Stromal cell of bone marrow (primary cell): Measurements from ENCODE around the gene ACKR2.
"Not testable (repeated sequence)": the region's sequence is repeated elsewhere in the genome, so short reads cannot be mapped to it uniquely, and the experiment has no call there.

Experiments used
- DNase-seq: peaks from one replicate; pipeline ENCODE4 v3.0.0-alpha.2; 2012; ENCODE audit warnings: low read depth

The ACKR2 gene

DNA sequence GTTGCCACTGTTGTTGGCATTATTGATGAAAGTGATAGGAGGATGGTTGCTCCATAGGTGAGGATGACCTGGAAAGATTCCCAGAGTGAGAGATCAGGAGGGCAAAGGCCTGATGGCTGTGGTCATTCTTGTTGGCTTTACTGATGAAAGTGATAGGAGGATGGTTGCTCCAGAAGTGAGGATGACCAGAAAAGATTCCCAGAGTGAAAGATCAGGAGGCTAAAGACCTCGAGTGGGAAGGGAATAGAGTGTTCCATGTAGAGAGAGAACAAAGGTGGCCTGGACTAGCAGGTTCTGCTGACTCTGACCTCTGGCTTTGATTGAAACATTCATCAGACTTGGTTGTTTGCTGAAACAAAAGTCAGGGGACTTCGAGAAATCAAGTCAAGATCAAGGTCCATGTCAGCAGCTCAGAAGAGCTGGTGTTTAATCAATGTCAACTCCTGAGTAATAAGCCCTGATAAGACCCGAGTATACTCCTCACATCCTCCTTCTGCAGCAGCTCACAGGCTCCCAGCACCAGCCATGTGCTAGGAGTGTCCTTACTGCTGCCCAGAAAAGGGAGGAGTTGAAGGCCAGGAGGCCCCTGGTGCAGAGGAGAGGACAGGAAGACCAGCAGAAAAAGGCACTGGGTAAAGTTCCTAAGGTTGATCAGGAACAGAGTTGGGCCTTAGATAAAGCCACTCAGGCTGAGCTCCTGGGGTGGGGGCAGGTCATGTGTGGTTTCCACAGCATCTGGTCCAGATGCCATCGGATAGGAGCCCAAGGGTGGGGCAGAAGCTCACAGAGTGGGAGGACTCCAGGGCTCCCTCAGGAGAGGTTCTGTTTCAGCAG lies 46.5 kb downstream of the ACKR2 start:
- no peak for DNase-seq

DNA sequence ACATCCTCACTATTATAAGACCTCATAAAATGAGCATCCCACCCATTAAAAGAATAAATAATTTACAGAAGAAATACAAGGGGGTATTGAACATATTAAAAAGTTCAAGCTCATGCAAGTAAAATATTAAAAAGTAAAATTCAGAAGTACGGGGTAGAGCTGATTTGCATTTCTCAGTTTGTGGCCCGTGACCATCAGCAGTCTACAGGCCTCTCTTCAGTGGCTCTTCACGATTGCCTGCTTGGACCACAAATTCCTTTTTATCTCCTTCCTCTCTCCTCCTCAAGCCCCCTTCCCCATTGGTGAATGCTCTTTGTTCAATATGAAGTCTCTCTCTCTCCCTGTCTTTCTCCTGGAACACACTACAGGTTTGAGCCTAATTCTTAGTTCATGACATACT lies 47.3 kb downstream of the ACKR2 start:
- no peak for DNase-seq

DNA sequence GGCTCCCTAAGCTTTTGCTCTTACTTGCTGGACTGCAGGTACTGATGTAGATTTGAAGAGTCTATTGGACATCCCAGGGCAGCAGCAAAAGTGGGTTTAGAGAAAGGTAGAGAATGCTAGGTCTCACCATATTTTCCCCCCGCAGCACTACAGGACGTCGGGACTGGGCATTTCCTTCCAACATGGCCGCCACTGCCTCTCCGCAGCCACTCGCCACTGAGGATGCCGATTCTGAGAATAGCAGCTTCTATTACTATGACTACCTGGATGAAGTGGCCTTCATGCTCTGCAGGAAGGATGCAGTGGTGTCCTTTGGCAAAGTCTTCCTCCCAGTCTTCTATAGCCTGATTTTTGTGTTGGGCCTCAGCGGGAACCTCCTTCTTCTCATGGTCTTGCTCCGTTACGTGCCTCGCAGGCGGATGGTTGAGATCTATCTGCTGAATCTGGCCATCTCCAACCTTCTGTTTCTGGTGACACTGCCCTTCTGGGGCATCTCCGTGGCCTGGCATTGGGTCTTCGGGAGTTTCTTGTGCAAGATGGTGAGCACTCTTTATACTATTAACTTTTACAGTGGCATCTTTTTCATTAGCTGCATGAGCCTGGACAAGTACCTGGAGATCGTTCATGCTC lies 55.2 kb downstream of the ACKR2 start:
- DNase-seq = no peak

DNA sequence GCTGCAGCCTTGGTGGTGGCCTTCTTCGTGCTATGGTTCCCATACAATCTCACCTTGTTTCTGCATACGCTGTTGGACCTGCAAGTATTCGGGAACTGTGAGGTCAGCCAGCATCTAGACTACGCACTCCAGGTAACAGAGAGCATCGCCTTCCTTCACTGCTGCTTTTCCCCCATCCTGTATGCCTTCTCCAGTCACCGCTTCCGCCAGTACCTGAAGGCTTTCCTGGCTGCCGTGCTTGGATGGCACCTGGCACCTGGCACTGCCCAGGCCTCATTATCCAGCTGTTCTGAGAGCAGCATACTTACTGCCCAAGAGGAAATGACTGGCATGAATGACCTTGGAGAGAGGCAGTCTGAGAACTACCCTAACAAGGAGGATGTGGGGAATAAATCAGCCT lies 56.0 kb downstream of the ACKR2 start:
- DNase-seq = no peak

DNA sequence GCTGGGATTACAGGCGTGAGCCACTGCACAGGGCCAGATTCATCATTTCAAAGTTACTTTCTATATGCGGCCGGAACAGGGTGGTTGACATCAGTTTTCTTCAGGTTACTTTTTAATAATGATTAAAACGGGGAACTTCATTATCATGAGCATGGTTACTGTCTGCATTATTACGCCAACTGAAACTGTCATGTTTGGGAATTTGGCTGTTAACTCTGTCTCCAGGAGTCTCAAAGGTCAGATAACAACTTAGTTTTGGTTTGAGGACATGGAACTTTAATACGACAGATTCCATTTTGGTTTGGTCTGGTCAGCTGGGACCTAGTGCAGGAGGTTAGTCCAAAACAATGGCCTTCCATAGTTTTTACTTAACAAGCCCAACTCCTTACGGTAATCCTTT lies 57.9 kb downstream of the ACKR2 start:
- no peak for DNase-seq

DNA sequence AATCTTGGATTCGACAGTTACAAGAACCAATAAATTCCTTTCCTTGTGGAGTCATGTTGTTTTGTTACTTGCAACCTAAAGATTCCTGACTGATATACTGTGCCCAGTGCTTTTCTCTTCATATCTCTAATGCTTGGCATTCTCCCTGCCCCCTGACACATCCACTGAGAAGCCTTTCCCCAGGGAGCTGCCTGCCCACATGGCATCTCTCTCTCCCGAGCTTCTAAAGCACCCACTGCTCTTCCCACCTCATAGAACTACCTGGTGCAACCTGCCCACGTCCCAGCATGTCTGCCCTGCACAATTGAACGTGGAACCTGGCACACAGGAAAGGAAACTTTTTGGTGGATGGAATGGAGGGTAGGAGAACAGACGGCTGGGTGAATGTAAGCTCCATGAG lies 59.6 kb downstream of the ACKR2 start:
- no peak for DNase-seq

DNA sequence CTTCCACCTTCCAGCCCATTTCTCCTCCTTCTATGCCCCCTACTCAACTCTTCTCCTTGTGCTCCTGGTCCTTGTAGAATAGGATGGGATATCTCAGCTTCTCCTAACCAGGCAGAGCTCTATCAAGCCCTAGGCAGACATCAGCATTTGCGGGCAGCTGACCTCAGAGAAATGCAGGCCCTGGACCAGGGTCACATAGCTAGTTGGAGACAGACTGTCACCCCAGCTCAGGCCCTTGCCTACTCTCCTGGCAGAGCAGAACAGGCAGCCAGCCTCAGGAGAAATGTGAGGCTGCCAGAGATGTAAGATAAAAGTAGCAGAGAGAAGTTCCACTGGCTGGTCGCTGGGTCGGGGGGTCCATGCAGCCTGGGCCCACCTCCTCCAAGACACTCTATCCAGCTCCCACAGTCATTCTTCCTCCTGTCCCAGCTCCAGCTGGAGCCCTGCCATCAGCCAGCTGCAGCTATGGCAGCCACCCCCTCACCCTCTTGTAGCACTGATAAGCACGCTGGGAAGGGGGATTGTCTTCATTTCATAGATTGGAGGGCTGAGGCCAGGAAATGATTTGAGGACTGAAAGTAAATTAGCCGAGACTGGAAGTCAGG lies 62.4 kb downstream of the ACKR2 start:
- DNase-seq = no peak

DNA sequence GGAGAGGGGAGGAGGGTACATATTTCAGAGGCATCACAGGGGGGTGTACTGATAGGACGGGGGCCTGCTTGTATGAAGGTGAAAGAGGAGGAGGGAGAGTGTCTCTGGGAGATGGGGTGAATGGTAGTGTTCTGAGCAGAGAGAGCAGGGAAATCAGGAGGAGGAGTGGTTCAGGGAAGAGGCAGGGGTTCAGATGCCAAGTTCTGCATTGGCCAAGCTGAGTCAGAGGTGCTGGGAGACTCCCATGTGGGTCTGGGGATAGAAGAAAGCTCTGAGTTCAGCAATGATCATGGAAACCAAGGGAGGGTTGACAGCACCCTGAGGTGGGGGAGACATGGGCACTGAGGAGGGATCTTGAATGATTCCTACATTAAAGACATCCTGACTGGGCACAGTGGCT lies 63.5 kb downstream of the ACKR2 start:
- peak; percentile 4 for DNase-seq

DNA sequence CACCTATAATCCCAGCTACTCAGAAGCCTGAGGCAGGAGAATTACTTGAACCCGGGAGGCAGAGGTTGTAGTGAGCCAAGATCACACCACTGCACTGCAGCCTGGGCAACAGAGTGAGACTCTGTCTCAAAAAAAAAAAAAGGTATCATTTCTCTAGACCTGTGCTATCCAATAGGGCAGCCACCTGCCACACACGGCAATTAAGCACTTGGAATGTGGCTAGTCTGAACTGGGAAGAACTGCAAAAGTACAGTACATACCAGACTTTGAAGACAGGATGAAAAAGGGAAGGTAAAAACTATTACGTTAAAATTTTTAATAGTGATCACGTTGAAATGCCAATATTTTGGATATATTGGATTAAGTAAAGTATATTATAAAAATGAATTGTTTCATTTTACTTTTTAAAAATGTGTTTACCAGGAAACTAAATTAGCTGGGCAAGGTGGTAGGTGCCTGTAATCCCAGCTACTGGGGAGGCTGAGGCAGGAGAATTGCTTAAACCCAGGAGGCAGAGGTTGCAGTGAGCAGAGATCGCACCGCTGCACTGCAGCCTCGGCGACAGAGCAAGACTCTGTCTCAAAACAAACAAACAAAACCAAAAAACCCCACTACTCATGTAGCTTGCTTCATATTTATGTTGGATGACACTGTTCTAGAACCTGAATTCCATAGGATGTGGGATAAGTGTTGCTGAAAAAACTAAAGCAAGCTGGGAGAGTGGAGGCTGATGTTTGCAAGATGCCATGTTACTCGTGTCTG lies 64.2 kb downstream of the ACKR2 start:
- DNase-seq = no peak

DNA sequence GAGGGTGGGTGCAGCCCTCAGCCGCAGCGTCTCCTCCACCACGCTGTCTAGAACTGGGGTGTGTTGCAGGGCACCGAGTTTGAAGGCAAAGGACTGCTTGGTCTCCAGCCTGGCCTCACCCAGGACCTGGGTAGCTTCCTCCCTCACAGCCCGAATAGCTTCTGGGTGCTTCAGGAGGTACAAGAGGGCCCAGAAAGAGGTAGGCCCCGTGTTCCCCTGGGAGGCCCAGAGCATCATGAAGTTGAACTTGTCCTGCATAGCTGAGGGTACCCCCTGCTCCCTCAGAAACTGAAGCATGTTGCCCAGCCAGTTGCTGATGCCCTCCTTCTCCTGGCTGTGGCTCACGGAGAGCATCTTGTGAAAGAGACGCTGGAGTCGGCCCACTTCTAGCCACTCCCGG lies 65.5 kb downstream of the ACKR2 start:
- no peak for DNase-seq

DNA sequence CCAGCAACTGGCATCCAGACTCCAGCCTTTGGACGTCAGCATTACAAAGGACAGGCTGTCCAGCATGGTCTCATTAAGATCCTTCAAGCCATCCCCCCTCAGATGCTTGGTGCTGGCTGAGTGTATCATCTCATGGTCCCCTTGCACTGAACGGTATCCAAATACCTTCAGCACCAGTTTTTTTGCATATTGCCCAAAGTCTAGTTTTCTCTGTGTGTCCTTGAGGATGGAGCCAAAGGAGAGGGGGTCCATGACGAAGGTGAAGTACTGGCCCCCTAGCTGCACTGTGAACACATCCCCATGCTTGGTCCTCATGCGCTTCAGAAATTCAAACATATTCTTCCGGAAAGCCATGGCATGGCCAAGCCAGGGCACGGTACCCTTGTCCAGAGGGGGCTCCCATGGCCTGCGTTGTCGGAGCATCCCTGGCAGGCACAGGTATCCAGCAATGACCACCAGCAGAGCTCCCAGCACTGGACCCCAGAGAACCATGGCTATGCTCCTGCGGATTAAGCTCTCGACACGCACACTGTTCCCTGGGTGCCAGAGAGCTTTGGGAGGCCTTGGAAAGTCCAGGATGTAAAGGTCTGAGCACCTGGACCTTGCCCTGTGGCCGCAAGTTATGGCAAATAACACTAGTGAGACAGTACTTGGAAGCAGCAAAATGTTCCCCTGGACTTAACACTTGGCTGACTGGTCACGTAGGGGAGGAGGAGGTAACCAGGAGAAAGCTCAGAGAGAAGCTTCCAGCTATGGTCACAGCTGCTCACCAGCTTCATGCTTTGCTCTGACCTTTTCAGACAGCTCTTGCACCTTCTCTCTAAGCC lies 66.3 kb downstream of the ACKR2 start, which contains the start of gene CYP8B1:
CYP8B1 (minus strand) TSS at position 555 of the 827 bp plus-strand sequence; CDS start at position 492, 63 bp downstream.
- no peak for DNase-seq

DNA sequence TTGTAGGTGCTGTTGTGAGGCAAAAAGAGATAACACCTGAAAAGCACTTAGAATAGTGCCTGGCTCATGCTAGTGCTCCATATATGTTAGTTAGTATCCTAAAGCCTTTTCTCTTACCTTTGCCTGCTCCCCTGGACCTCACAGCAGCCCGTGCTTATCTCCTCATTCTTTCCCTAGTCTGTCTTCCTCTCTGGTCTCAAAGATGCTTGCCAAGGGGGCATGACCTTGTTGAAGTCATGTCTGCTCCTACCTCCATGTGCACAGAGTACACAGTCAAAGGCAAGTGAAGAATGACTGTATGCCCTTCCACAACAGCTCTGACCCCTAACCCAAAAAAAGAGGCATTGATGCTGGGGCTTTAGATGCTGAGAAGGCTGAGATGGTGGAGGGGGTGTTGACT lies 67.2 kb downstream of the ACKR2 start:
- no peak for DNase-seq

DNA sequence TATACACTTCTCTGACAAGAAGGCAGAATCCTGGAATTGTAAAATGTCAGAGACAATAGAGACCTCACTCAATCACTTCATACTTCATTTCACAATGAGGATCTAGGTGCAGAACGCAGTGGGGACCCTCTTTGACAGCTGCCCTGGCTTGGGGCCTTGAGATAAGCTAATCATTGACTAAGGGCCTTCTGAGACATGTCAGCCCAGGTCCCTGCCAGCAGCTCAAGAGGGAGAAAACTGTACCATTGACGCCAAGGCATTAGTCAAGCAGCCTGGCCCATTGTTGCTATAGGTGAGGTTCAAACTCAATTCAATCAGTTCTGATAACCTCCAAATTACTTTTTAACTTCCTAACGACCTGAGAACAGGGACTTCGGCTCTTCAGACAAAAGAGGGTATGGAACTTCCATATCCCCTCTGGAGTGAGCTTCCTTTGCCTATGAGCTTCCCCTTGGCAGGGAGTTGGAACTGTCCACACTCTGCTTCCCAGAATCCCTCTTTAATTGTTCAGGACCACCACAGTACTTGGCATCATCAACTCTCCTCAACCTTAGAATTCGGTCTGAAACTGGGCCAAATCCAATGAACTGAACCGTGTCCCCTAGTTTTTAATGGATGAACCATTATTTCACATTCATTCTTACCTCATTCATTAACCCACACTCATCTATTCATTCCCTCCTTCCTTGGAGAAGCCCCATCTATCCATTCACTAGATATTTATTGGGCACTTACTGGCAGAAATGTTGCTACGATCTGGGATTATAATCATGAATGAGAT lies 67.9 kb downstream of the ACKR2 start:
- no peak for DNase-seq

DNA sequence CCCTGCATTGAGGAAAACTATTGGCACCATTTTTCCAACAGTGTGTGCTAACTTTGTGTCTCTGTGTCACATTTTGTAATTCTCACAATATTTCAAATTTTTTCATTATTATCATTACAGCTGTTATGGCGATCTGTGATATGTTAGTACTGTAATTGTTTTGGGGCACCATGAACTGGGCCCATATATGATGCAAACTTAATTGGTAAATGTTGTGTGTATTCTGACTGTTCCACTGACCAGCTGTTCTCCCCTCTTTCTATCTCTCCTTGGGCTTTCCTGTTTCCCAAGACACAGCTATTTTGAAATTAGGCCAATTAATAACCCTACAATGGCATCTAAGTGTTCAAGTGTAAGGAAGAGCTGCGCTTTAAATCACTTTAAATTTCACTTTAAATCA lies 68.6 kb downstream of the ACKR2 start:
- DNase-seq = no peak

DNA sequence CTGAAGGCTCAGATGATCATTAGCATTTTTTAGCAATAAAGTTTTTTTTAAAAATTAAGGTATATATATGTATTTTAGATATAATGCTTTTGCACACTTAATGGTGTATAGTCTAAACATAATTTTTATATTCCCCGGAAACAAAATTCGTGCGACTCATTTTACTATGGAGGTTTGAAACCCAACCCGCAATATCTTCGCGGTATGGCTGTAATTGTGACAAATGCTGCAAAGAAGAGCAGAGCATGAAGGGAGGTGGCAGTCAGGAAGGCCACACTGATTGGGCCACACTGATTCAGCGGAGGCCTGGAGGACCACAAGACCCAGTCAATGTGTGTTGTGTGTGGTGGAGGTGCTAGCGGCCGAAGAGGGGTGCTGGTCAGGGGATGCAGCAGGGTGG lies 70.9 kb downstream of the ACKR2 start:
- no peak for DNase-seq

DNA sequence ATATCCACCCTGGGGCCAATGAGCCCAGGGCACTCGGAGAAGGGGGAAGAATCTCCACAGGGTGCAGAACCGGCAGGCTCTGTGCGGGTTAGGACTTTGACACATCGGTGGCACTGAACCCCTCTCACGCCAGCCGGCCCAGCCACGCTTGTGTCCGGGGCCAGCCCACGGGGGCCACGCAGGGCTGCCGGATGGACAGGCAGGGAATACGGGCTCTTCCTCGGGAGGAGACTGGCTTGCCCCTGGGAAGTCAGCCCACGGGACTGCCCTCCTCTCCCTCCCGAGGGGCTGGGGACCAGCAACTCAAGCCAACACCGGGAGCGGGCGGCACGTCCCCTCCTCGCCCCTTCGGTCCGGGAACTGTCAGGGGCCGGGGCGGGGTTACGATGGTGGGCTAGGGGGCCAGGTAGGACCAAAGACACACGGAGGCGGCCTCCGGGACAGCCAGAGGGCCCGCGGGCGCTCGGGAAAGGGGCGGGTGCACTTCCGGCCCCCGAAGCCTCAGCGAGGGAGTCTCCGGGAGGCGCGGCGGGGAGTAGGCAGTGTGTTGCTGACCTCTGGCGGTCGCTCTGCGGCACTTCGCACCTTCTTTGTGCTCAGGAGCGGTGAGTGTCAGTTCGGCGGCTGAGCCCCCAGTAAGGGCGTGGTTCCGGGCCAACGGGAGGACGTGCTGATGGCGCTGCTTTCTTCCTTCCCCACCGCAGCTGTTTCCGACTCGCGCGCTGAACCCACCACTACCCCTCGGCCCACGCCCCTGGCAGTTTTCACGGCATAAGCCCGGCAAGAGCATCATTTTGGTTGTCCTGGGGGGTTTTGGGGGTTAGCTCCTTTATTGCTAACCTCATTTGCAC lies 71.6 kb downstream of the ACKR2 start:
- DNase-seq = peak; percentile 47

DNA sequence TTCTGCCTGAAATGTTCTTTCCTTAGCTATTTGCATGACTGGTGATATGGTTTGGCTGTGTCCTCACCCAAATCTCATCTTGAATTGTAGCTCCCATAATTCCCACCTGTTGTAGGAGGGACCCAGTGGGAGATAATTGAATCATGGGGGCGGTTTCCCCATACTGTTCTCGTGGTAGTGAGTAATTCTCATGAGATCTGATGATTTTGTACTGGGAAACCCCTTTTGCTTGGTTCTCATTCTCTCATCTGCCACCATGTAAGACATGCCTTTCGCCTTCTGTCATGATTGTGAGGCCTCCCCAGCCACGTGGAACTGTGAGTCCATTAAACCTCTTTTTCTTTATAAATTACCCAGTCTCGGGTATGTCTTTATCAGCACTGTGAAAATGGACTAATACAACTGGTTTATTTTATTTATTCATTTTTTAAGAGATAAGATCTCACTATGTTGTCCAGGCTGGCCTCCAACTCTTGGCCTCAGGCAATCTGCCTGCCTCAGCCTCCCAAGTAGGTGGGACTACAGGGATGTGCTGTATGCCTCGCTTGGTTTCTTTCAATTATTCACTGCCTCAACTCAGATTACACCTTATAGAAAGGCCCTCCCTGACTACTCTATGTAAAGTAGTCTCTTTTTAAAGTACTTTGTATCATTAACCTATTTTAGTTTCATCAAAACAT lies 74.1 kb downstream of the ACKR2 start:
- not testable (repeated sequence) for DNase-seq

DNA sequence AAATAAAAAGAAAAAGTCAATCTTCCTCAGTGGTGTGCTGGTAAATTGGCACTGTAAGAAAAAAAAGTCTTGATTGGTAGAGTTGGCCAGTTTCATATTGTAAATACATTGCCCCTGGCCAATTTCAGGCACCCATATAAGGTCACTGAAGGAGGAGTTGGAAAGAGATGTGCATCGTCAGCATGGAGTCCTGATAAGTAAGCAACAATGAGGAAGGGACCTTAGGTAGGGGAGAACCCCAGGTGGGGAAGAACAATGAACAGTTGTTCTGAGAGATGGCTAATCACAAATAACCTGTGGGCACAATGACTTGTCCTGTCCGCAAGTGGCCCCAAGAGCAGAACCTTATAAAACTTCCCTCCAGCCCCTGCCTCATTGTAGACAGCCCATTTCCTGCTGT lies 75.1 kb downstream of the ACKR2 start:
- DNase-seq = no peak

DNA sequence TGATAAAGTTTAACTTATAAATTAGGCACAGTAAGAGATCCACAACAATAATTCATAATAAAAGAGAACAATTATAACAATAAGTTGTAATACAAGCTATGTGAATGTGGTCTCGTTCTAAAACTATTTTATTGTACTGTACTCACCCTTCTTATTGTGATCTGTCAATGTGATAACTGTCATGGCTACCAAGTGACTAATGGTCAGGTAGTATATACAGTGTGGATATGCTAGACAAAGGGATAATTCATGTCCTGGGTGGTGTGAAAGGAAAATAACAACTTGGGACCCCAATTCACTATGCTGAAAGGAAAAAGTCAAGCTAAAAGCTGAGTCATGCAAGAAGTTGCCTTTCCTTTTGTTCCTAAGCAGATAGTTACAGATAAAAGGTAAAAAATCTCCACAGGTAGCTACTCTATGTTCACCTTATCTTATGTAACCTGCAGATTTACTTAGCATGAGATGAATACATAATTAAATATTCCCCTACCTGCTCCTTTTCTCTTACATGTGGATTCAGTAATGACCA lies 77.1 kb downstream of the ACKR2 start:
- no peak for DNase-seq
